ENCODE data around the gene ATP6V1E1. TPM values are rescaled to one million over a fixed set of nuclear protein-coding genes. Genes with fewer than 3 reads are reported as not detected.
A peak's percentile ranks its signal among the peaks of the same experiment; 100 is the strongest.
"Not testable (repeated sequence)": the region's sequence is repeated elsewhere in the genome, so short reads cannot be mapped to it uniquely, and the experiment has no call there.

Gene ATP6V1E1
- polyA plus RNA-seq, 2 donors = 63.9 to 112 TPM

DNA sequence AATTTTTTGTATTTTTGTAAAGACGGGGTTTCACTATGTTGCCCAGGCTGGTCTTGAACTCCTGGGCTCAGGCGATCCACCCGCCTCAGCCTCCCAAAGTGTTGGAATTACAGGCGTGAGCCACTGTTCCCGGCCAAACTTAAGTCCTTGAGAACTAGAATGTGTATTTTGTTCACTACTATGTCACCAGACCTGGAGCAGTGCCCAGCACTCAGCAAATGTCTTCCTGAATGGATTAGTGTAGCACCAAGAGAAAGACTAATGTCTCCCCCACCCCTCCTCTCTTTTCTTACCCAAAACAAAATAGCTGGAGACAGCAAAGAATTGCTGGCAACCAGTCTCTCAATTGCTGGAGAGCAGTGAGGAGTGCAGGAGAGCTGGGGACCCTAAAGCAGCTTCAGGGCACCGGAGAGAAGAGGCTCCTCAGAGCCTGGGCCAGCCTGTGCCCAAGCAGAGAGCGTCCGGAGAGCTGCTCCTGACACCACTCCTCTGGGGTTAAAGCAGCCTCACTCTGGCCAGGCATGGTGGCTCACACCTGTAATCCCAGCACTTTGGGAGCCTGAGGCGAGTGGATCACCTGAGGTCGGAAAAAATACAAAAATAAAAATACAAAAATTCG, 50.3 kb downstream of the ATP6V1E1 start:
- 64 to 70% methylated on average over 11 of the region's 11 CpGs for WGBS, 2 donors
- Histone ChIP-seq H3K4me3 (ENCODE audit: low read depth in 1 of 2, low read length in 2 of 2) (no peak overlapping the region), H3K27ac (ENCODE audit: low read depth in 2 of 2, low read length in 1 of 2) (no peak overlapping the region), H3K9me3 (ENCODE audit: control insufficient read depth in 2 of 2, insufficient read depth in 1 of 2, low read depth in 1 of 2, low read length in 1 of 2) (no peaks in the 10 kb centered on the region), H3K4me1 (ENCODE audit: control insufficient read depth in 2 of 2, insufficient read depth in 2 of 2, low read length in 1 of 2) (no peaks in the 10 kb centered on the region), H3K36me3 (ENCODE audit: control insufficient read depth in 2 of 2, insufficient read depth in 2 of 2, low read length in 1 of 2) (no peaks in the 10 kb centered on the region), H3K27me3 (ENCODE audit: control insufficient read depth in 1 of 2, insufficient read depth in 2 of 2, low read length in 2 of 2) (no peaks in the 10 kb centered on the region)

- no peaks in the 10 kb centered on the region for H3K9me3 ChIP-seq (ENCODE audit: control insufficient read depth in 2 of 2, insufficient read depth in 1 of 2, low read depth in 1 of 2, low read length in 1 of 2)
- no peaks in the 10 kb centered on the region for H3K27me3 ChIP-seq (ENCODE audit: control insufficient read depth in 1 of 2, insufficient read depth in 2 of 2, low read length in 2 of 2)
- peaks cover 0 to under 1% of the 10 kb centered on the region in 2 donors for H3K4me1 ChIP-seq (ENCODE audit: control insufficient read depth in 2 of 2, insufficient read depth in 2 of 2, low read length in 1 of 2)
- H3K27ac ChIP-seq (ENCODE audit: low read depth in 2 of 2, low read length in 1 of 2) = peak overlapping the region in 1 of 2 donors; percentile 15
- H3K4me3 ChIP-seq (ENCODE audit: low read depth in 1 of 2, low read length in 2 of 2) = no peak overlapping the region
- 43 to 54% methylated on average over 6 of the region's 6 CpGs for WGBS, 2 donors
- H3K36me3 ChIP-seq (ENCODE audit: control insufficient read depth in 2 of 2, insufficient read depth in 2 of 2, low read length in 1 of 2) = no peaks in the 10 kb centered on the region
Observed at GRCh38 chr22:17576470-17576869, 52.1 kb downstream of the ATP6V1E1 start.

- H3K27me3 ChIP-seq (ENCODE audit: control insufficient read depth in 1 of 2, insufficient read depth in 2 of 2, low read length in 2 of 2) = no peaks in the 10 kb centered on the region
- no peaks in the 10 kb centered on the region for H3K9me3 ChIP-seq (ENCODE audit: control insufficient read depth in 2 of 2, insufficient read depth in 1 of 2, low read depth in 1 of 2, low read length in 1 of 2)
Observed at GRCh38 chr22:17575681-17576080, 52.9 kb downstream of the ATP6V1E1 start.

DNA sequence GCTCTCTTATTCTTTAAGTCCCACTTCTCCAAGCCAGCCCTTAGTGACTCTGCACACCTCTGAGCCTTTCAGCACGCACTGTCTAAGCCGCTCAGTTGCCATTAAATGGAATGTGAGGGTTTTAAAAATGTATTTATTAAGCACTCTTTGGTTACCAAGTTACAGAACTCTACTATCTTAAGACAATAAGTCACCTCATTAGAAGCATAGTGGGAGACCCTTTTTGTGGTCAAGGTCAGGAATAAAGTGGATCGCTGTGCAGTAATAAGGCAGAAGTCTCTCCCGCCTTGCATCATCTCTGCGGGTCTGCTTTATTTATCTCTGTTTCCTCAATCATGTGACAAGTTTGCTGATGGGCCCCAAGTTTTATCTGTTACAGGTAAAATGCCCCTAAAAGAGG, 53.4 kb downstream of the ATP6V1E1 start:
- WGBS, 2 donors = 88 to 92% methylated on average over 5 of the region's 5 CpGs

More at GRCh38 chr22:17575681-17576080, 52.9 kb downstream of the ATP6V1E1 start:
- H3K36me3 ChIP-seq (ENCODE audit: control insufficient read depth in 2 of 2, insufficient read depth in 2 of 2, low read length in 1 of 2) = no peaks in the 10 kb centered on the region
- H3K4me3 ChIP-seq (ENCODE audit: low read depth in 1 of 2, low read length in 2 of 2) = no peak overlapping the region
- H3K4me1 ChIP-seq (ENCODE audit: control insufficient read depth in 2 of 2, insufficient read depth in 2 of 2, low read length in 1 of 2) = peaks cover 2 to 3% of the 10 kb centered on the region in 2 donors
- no peak overlapping the region for H3K27ac ChIP-seq (ENCODE audit: low read depth in 2 of 2, low read length in 1 of 2)
- 90 to 92% methylated on average over 4 of the region's 4 CpGs for WGBS, 2 donors

DNA sequence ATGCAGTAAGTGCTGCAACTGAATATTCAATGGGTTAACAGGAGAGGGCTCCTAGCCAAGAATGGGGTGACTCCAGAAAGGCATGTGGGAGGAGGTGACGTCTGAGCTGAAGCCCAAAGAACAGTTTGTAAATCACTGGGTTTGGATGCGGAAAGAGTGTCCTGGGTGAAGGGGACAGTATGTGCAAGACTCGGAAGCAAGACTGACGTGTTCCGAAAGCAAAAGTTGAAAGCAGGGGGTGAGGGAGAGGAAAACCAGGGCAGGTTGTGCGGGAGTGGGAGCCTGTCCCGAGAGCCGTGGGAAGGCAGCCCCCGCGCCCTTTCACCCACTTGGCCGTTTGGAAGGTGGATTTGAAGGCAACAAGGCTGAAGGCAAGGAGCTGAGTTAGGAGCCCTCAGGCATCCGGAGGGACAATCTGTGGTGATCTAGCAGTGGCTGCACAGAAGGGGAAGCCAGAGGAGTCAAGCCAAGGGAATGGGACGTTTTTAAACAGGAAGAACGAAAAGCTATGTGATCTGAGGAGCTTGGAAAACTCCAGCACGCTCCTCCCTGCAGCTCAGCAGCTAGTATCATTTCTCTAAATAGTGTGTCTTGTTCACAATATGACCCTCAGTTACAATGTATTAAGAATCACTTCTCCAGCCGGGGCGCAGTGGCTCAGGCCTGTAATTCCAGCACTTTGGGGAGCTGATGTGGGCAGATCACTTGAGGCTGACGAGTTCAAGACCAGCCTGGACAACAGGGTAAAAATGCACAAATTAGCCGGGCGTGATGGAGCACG, 57.5 kb downstream of the ATP6V1E1 start:
- Histone ChIP-seq H3K27ac (ENCODE audit: low read depth in 2 of 2, low read length in 1 of 2) (peak overlapping the region; percentile 62 to 76), H3K36me3 (ENCODE audit: control insufficient read depth in 2 of 2, insufficient read depth in 2 of 2, low read length in 1 of 2) (no peaks in the 10 kb centered on the region), H3K4me3 (ENCODE audit: low read depth in 1 of 2, low read length in 2 of 2) (peak overlapping the region in 1 of 2 donors; percentile 0), H3K27me3 (ENCODE audit: control insufficient read depth in 1 of 2, insufficient read depth in 2 of 2, low read length in 2 of 2) (no peaks in the 10 kb centered on the region), H3K4me1 (ENCODE audit: control insufficient read depth in 2 of 2, insufficient read depth in 2 of 2, low read length in 1 of 2) (peaks cover 2 to 5% of the 10 kb centered on the region in 2 donors), H3K9me3 (ENCODE audit: control insufficient read depth in 2 of 2, insufficient read depth in 1 of 2, low read depth in 1 of 2, low read length in 1 of 2) (no peaks in the 10 kb centered on the region)
- 28 to 36% methylated on average over 21 of the region's 21 CpGs for WGBS, 2 donors

More for the DNA sequence above, 53.4 kb downstream of the ATP6V1E1 start:
- Histone ChIP-seq H3K36me3 (ENCODE audit: control insufficient read depth in 2 of 2, insufficient read depth in 2 of 2, low read length in 1 of 2) (no peaks in the 10 kb centered on the region), H3K4me1 (ENCODE audit: control insufficient read depth in 2 of 2, insufficient read depth in 2 of 2, low read length in 1 of 2) (peaks cover 2 to 5% of the 10 kb centered on the region in 2 donors), H3K27me3 (ENCODE audit: control insufficient read depth in 1 of 2, insufficient read depth in 2 of 2, low read length in 2 of 2) (no peaks in the 10 kb centered on the region), H3K27ac (ENCODE audit: low read depth in 2 of 2, low read length in 1 of 2) (no peak overlapping the region), H3K9me3 (ENCODE audit: control insufficient read depth in 2 of 2, insufficient read depth in 1 of 2, low read depth in 1 of 2, low read length in 1 of 2) (no peaks in the 10 kb centered on the region), H3K4me3 (ENCODE audit: low read depth in 1 of 2, low read length in 2 of 2) (no peak overlapping the region)

GRCh38 chr22:17569971-17570511, 58.5 kb downstream of the ATP6V1E1 start:
- no peaks in the 10 kb centered on the region for H3K9me3 ChIP-seq (ENCODE audit: control insufficient read depth in 2 of 2, insufficient read depth in 1 of 2, low read depth in 1 of 2, low read length in 1 of 2)
- H3K4me3 ChIP-seq (ENCODE audit: low read depth in 1 of 2, low read length in 2 of 2) = no peak overlapping the region
- peak overlapping the region; percentile 28 to 33 for H3K27ac ChIP-seq (ENCODE audit: low read depth in 2 of 2, low read length in 1 of 2)
- H3K4me1 ChIP-seq (ENCODE audit: control insufficient read depth in 2 of 2, insufficient read depth in 2 of 2, low read length in 1 of 2) = peaks cover 2 to 5% of the 10 kb centered on the region in 2 donors
- no peaks in the 10 kb centered on the region for H3K36me3 ChIP-seq (ENCODE audit: control insufficient read depth in 2 of 2, insufficient read depth in 2 of 2, low read length in 1 of 2)
- WGBS, 2 donors = 43 to 56% methylated on average over 8 of the region's 8 CpGs
- no peaks in the 10 kb centered on the region for H3K27me3 ChIP-seq (ENCODE audit: control insufficient read depth in 1 of 2, insufficient read depth in 2 of 2, low read length in 2 of 2)

DNA sequence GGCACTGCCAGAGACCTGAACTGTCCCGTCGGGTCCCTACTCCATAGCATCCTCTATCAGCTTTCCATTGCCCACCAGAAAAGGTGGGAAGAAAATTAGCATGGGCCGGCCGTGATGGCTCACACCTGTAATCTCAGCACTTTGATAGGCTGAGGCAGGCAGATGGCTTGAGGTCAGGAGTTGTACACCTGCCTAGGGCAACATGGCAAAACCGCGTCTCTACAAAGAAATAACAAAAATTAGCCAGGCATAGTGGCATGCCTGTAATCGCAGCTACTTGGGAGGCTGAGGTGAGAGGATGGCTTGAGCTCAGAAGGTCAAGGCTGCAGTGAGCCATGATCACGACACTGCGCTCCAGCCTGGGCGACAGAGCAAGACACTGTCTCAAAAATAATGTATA, 61.8 kb downstream of the ATP6V1E1 start:
- no peaks in the 10 kb centered on the region for H3K36me3 ChIP-seq (ENCODE audit: control insufficient read depth in 2 of 2, insufficient read depth in 2 of 2, low read length in 1 of 2)
- no peak overlapping the region for H3K4me3 ChIP-seq (ENCODE audit: low read depth in 1 of 2, low read length in 2 of 2)
- H3K27ac ChIP-seq (ENCODE audit: low read depth in 2 of 2, low read length in 1 of 2) = no peak overlapping the region
- H3K27me3 ChIP-seq (ENCODE audit: control insufficient read depth in 1 of 2, insufficient read depth in 2 of 2, low read length in 2 of 2) = no peaks in the 10 kb centered on the region
- no peaks in the 10 kb centered on the region for H3K9me3 ChIP-seq (ENCODE audit: control insufficient read depth in 2 of 2, insufficient read depth in 1 of 2, low read depth in 1 of 2, low read length in 1 of 2)
- 76 to 77% methylated on average over 10 of the region's 10 CpGs for WGBS, 2 donors
- H3K4me1 ChIP-seq (ENCODE audit: control insufficient read depth in 2 of 2, insufficient read depth in 2 of 2, low read length in 1 of 2) = peaks cover 2 to 5% of the 10 kb centered on the region in 2 donors

DNA sequence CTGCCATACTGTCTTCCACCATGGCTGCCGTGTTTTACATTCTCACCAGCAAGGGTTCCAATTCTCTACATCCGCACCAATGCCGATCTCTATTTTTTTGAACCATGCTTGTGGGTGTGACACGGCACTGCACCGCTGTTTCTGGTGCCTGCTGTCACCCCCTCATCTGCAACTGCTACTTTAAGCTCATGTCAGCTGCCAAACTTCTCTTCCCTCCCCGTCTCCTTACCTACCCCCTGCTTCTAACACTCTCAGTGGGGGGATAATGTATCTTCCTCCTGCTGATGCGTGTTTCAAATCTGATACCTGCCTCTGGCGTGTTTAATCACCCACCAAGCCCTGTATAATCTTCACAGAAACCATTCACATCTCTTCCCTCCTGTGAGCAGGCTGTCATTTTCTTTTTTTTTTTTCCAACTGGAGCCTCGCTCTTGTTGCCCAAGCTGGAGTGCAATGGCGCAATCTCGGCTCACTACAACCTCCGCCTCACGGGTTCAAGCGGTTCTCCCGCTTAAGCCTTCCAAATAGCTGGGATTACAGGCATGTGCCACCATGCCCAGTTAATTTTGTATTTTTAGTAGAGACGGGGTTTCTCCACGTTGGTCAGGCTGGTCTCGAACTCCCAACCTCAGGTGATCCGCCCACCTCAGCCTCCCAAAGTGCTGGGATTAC, 62.4 kb downstream of the ATP6V1E1 start:
- not testable (repeated sequence) for H3K27ac ChIP-seq (ENCODE audit: low read depth in 2 of 2, low read length in 1 of 2); H3K4me1 ChIP-seq (ENCODE audit: control insufficient read depth in 2 of 2, insufficient read depth in 2 of 2, low read length in 1 of 2); H3K36me3 ChIP-seq (ENCODE audit: control insufficient read depth in 2 of 2, insufficient read depth in 2 of 2, low read length in 1 of 2); H3K4me3 ChIP-seq (ENCODE audit: low read depth in 1 of 2, low read length in 2 of 2); H3K9me3 ChIP-seq (ENCODE audit: control insufficient read depth in 2 of 2, insufficient read depth in 1 of 2, low read depth in 1 of 2, low read length in 1 of 2); H3K27me3 ChIP-seq (ENCODE audit: control insufficient read depth in 1 of 2, insufficient read depth in 2 of 2, low read length in 2 of 2)
- WGBS, 2 donors = 90 to 93% methylated on average over 19 of the region's 19 CpGs

DNA sequence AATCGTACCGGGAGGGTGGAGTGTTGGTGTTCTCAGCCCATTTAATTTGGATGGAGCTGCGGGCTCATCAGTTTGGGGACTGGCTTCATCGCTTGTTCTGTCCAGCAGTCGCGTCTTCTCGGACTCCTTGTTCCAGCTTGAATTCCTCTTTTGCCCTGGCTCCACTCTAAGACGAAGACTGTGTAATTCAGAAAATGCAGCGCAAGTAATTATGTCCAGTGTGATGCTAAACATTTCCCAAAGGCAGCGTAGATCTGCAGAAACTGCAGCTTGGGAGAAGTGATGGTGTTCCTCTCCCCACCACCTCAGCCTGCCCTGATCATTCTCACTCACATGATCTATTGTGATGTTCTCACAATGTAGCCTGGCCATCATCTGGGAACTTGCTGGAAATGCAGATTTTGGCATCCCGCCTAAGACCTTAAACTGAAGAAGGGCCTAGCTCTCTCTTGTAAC, 64.6 kb downstream of the ATP6V1E1 start:
- Histone ChIP-seq H3K9me3 (ENCODE audit: control insufficient read depth in 2 of 2, insufficient read depth in 1 of 2, low read depth in 1 of 2, low read length in 1 of 2) (no peaks in the 10 kb centered on the region), H3K4me3 (ENCODE audit: low read depth in 1 of 2, low read length in 2 of 2) (no peak overlapping the region), H3K4me1 (ENCODE audit: control insufficient read depth in 2 of 2, insufficient read depth in 2 of 2, low read length in 1 of 2) (peaks cover 0 to 2% of the 10 kb centered on the region in 2 donors), H3K27ac (ENCODE audit: low read depth in 2 of 2, low read length in 1 of 2) (peak overlapping the region in 1 of 2 donors; percentile 7), H3K27me3 (ENCODE audit: control insufficient read depth in 1 of 2, insufficient read depth in 2 of 2, low read length in 2 of 2) (no peaks in the 10 kb centered on the region), H3K36me3 (ENCODE audit: control insufficient read depth in 2 of 2, insufficient read depth in 2 of 2, low read length in 1 of 2) (no peaks in the 10 kb centered on the region)
- 79 to 80% methylated on average over 11 of the region's 11 CpGs for WGBS, 2 donors

All from esophagus (tissue), 2 donors.